CD14-positive monocyte (primary cell): Measurements from ENCODE around the gene CDS2. TPM values are rescaled to one million over a fixed set of nuclear protein-coding genes. Genes with fewer than 3 reads are reported as not detected.

Experiments used
- DNase-seq, 3 donors: peaks; one replicate each; pipeline ENCODE4 v3.0.0-alpha.2; 2011 to 2022
- H2AFZ ChIP-seq: 2 replicates; pipeline ENCODE4 v1.6.0; 2012; ENCODE audit warnings: mild to moderate bottlenecking, low read depth, low read length, inconsistent platforms; ENCODE audit not compliant: insufficient read depth, poor library complexity, severe bottlenecking
- H3K27ac ChIP-seq, 2 donors: 1 replicate in 1 of 2; 2 replicates in 1 of 2; pipeline ENCODE4 v1.5.1; 2012 to 2013; ENCODE audit warnings: low read length in 2 of 2, control low read depth in 1 of 2, inconsistent platforms in 1 of 2, low read depth in 1 of 2, mild to moderate bottlenecking in 1 of 2
- H3K27me3 ChIP-seq, 2 donors: one replicate each; pipeline versions ENCODE4 v1.6.0 to v1.6.1; 2011 to 2013; ENCODE audit warnings: low read length in 2 of 2; ENCODE audit not compliant: control insufficient read depth in 2 of 2, insufficient read depth in 2 of 2
- H3K36me3 ChIP-seq, 2 donors: replicated peaks in 1 of 2; 1 replicate in 1 of 2; 2 replicates in 1 of 2; pipeline versions ENCODE4 v1.5.1 to v1.6.1; 2012 to 2013; ENCODE audit warnings: low read length in 2 of 2, control low read depth in 1 of 2, inconsistent platforms in 1 of 2, mild to moderate bottlenecking in 1 of 2; ENCODE audit not compliant: insufficient read depth in 2 of 2, control insufficient read depth in 1 of 2
- H3K4me1 ChIP-seq, 2 donors: 1 replicate in 1 of 2; 2 replicates in 1 of 2; pipeline versions ENCODE4 v1.5.1 to v1.6.1; 2012 to 2013; ENCODE audit warnings: low read length in 2 of 2, control low read depth in 1 of 2, inconsistent platforms in 1 of 2, mild to moderate bottlenecking in 1 of 2, moderate library complexity in 1 of 2; ENCODE audit not compliant: insufficient read depth in 2 of 2, control insufficient read depth in 1 of 2
- H3K4me2 ChIP-seq: replicated peaks from 2 replicates; pipeline ENCODE3; 2012; ENCODE audit warnings: low read length, moderate library complexity, mild to moderate bottlenecking; ENCODE audit not compliant: poor library complexity, severe bottlenecking; ENCODE audit errors: extremely low read depth
- H3K4me3 ChIP-seq, 3 experiments: fragments of 200-600 bp in 1 of 3; sonication (generic) in 1 of 3; replicated peaks in 1 of 3; 1 replicate in 2 of 3; 2 replicates in 1 of 3; pipeline ENCODE4 v1.5.1; 2011 to 2013; ENCODE audit warnings: low read length in 3 of 3, mild to moderate bottlenecking in 3 of 3, control low read depth in 2 of 3, low read depth in 2 of 3, inconsistent platforms in 1 of 3, moderate library complexity in 1 of 3
- H3K79me2 ChIP-seq: 2 replicates; pipeline ENCODE4 v1.6.0; 2012; ENCODE audit warnings: mild to moderate bottlenecking, control low read depth, inconsistent platforms, low read length, moderate library complexity; ENCODE audit not compliant: insufficient read depth
- H3K9ac ChIP-seq: 2 replicates; pipeline ENCODE4 v1.6.0; 2017; ENCODE audit warnings: low read length, mild to moderate bottlenecking; ENCODE audit not compliant: insufficient read depth, poor library complexity, severe bottlenecking
- H3K9me3 ChIP-seq, 2 donors: replicated peaks in 1 of 2; 1 replicate in 1 of 2; 2 replicates in 1 of 2; pipeline versions ENCODE4 v1.5.1 to v1.6.1; 2012 to 2013; ENCODE audit warnings: low read length in 2 of 2, control low read depth in 1 of 2; ENCODE audit not compliant: control insufficient read depth in 1 of 2, insufficient read depth in 1 of 2
- H4K20me1 ChIP-seq: 2 replicates; pipeline ENCODE4 v1.6.0; 2012; ENCODE audit warnings: mild to moderate bottlenecking, low read length, control low read depth, moderate library complexity; ENCODE audit not compliant: insufficient read depth
- H3K27ac Mint-ChIP-seq, 7 donors: one replicate each; pipeline ENCODE4 v1.8.0; 2020; ENCODE audit warnings: mild to moderate bottlenecking in 7 of 7, mixed read lengths in 7 of 7, moderate library complexity in 6 of 7, inconsistent platforms in 2 of 7
- H3K27me3 Mint-ChIP-seq, 3 donors: one replicate each; pipeline ENCODE4 v1.8.0; 2021 to 2022; ENCODE audit warnings: low read depth in 3 of 3, mild to moderate bottlenecking in 3 of 3, mixed read lengths in 3 of 3, moderate library complexity in 3 of 3, inconsistent platforms in 1 of 3
- H3K36me3 Mint-ChIP-seq, 2 donors: one replicate each; pipeline ENCODE4 v1.8.0; 2020; ENCODE audit warnings: mixed read lengths in 2 of 2, inconsistent platforms in 1 of 2, mild to moderate bottlenecking in 1 of 2
- H3K4me1 Mint-ChIP-seq: one replicate; pipeline ENCODE4 v1.8.0; 2020; ENCODE audit warnings: mild to moderate bottlenecking, mixed read lengths
- H3K4me3 Mint-ChIP-seq, 2 donors: one replicate each; pipeline ENCODE4 v1.8.0; 2020; ENCODE audit warnings: mild to moderate bottlenecking in 2 of 2, mixed read lengths in 2 of 2, moderate library complexity in 1 of 2
- H3K9me3 Mint-ChIP-seq, 7 donors: one replicate each; pipeline ENCODE4 v1.8.0; 2020 to 2022; ENCODE audit warnings: mixed read lengths in 7 of 7, mild to moderate bottlenecking in 6 of 7, moderate library complexity in 6 of 7, inconsistent platforms in 2 of 7
- WGBS: methylation state at CpG from one replicate; pipeline ENCODE4 v1.1.5; 2013; ENCODE audit warnings: missing lambda C conversion rate; ENCODE audit not compliant: insufficient coverage; 5-methylcytosine and 5-hydroxymethylcytosine counted together
- intact Hi-C, 2 donors: fragments of 100-400 bp; cut with micrococcal nuclease; formaldehyde crosslinking; loops; one replicate each; pipeline versions ENCODE4 v1.15.0 to v1.15.1; 2023
- polyA plus RNA-seq, 3 donors: library from polyadenylated mRNA; depleted of rRNA in 1 of 3; unstranded in 2 of 3; stranded (reverse) in 1 of 3; fragments of 300-500 nt in 2 of 3; fragments of >200 nt in 1 of 3; fragmentation: Illumina TruSeq in 2 of 3; gene quantifications; 1 replicate in 2 of 3; 2 replicates in 1 of 3; pipeline ENCODE4 v1.2.3, GENCODE V29; 2012 to 2021
- TF ChIP-seq, protein P1 (sequence below): fragments of 200-600 bp; IDR thresholded peaks from one replicate; pipeline ENCODE4 v1.8.0; 2022; ENCODE audit warnings: antibody characterized with exemption, mild to moderate bottlenecking

The CDS2 gene
- polyA plus RNA-seq, 3 donors, result 28.6 to 62.6 (median 54.4) TPM

- peaks cover 0 to 3% (median 0%) of the 10 kb centered on the region in 3 donors for H3K27me3 Mint-ChIP-seq
- WGBS, result no CpG with 5 or more reads among the region's 1 CpG
- TF ChIP-seq, protein P1, sequence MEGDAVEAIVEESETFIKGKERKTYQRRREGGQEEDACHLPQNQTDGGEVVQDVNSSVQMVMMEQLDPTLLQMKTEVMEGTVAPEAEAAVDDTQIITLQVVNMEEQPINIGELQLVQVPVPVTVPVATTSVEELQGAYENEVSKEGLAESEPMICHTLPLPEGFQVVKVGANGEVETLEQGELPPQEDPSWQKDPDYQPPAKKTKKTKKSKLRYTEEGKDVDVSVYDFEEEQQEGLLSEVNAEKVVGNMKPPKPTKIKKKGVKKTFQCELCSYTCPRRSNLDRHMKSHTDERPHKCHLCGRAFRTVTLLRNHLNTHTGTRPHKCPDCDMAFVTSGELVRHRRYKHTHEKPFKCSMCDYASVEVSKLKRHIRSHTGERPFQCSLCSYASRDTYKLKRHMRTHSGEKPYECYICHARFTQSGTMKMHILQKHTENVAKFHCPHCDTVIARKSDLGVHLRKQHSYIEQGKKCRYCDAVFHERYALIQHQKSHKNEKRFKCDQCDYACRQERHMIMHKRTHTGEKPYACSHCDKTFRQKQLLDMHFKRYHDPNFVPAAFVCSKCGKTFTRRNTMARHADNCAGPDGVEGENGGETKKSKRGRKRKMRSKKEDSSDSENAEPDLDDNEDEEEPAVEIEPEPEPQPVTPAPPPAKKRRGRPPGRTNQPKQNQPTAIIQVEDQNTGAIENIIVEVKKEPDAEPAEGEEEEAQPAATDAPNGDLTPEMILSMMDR, result no peak
- intact Hi-C loops, result no loop called here
- H4K20me1 ChIP-seq, result peaks cover 12% of the 10 kb centered on the region
- H2AFZ ChIP-seq, result no peak overlapping the region
- H3K27ac ChIP-seq, result no peak overlapping the region
- H3K36me3 ChIP-seq, result peaks cover 81 to 100% of the 10 kb centered on the region in 2 donors
- peak overlapping the region in 1 of 7 donors; percentile 46 for H3K27ac Mint-ChIP-seq
- no peak overlapping the region for H3K4me3 ChIP-seq
- H3K4me3 Mint-ChIP-seq, result no peak overlapping the region
- H3K79me2 ChIP-seq, result no peaks in the 10 kb centered on the region
- no peak for DNase-seq
- no peaks in the 10 kb centered on the region for H3K27me3 ChIP-seq
- H3K9ac ChIP-seq, result no peak overlapping the region
- no peaks in the 10 kb centered on the region for H3K9me3 Mint-ChIP-seq
- no peaks in the 10 kb centered on the region for H3K9me3 ChIP-seq
- H3K4me1 Mint-ChIP-seq, result no peaks in the 10 kb centered on the region
- peaks cover 5 to 7% of the 10 kb centered on the region in 2 donors for H3K4me1 ChIP-seq
- peaks cover 81 to 90% of the 10 kb centered on the region in 2 donors for H3K36me3 Mint-ChIP-seq
- no peak overlapping the region for H3K4me2 ChIP-seq
Observed at GRCh38 chr20:5184684-5185083, 57.9 kb downstream of the CDS2 start.

GRCh38 chr20:5187122-5187521 is 60.3 kb downstream of the CDS2 start:
- H2AFZ ChIP-seq, result no peak overlapping the region
- Mint-ChIP-seq H3K9me3 (no peaks in the 10 kb centered on the region), H3K4me1 (peaks cover 4% of the 10 kb centered on the region), H3K27ac (no peak overlapping the region), H3K4me3 (no peak overlapping the region), H3K36me3 (peaks cover 81 to 95% of the 10 kb centered on the region in 2 donors), H3K27me3 (peaks cover 0 to 1% (median 0%) of the 10 kb centered on the region in 3 donors)
- no peaks in the 10 kb centered on the region for H3K79me2 ChIP-seq
- no peak for DNase-seq
- no peak overlapping the region for H3K4me3 ChIP-seq
- H3K4me1 ChIP-seq, result peaks cover 0 to 2% of the 10 kb centered on the region in 2 donors
- TF ChIP-seq, protein P1, result no peak
- intact Hi-C loops, result no loop called here
- no peaks in the 10 kb centered on the region for H3K9me3 ChIP-seq
- no peaks in the 10 kb centered on the region for H4K20me1 ChIP-seq
- H3K27ac ChIP-seq, result no peak overlapping the region
- H3K9ac ChIP-seq, result no peak overlapping the region
- no peaks in the 10 kb centered on the region for H3K27me3 ChIP-seq
- WGBS, result no CpG with 5 or more reads among the region's 3 CpGs
- H3K36me3 ChIP-seq, result peaks cover 86 to 100% of the 10 kb centered on the region in 2 donors
- no peak overlapping the region for H3K4me2 ChIP-seq
